ENCODE measurements around the gene ARSH. TPM values are rescaled to one million over a fixed set of nuclear protein-coding genes. Genes with fewer than 3 reads are reported as not detected.
"Not testable (repeated sequence)": the region's sequence is repeated elsewhere in the genome, so short reads cannot be mapped to it uniquely, and the experiment has no call there.

The ARSH gene
- total RNA-seq, 1 donor from 2014 or later, result not detected

- H3K4me3 ChIP-seq (ENCODE audit: low read depth, low read length), result no peak overlapping the region
- no peak for DNase-seq (ENCODE audit: low read depth)
- TF ChIP-seq, protein P1, sequence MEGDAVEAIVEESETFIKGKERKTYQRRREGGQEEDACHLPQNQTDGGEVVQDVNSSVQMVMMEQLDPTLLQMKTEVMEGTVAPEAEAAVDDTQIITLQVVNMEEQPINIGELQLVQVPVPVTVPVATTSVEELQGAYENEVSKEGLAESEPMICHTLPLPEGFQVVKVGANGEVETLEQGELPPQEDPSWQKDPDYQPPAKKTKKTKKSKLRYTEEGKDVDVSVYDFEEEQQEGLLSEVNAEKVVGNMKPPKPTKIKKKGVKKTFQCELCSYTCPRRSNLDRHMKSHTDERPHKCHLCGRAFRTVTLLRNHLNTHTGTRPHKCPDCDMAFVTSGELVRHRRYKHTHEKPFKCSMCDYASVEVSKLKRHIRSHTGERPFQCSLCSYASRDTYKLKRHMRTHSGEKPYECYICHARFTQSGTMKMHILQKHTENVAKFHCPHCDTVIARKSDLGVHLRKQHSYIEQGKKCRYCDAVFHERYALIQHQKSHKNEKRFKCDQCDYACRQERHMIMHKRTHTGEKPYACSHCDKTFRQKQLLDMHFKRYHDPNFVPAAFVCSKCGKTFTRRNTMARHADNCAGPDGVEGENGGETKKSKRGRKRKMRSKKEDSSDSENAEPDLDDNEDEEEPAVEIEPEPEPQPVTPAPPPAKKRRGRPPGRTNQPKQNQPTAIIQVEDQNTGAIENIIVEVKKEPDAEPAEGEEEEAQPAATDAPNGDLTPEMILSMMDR (conservative IDR thresholded peaks at IDR 0.05; ENCODE audit: low read depth, low read length), result no peak
Measured at GRCh38 chrX:3037218-3037617, 30.9 kb downstream of the ARSH start.

DNA sequence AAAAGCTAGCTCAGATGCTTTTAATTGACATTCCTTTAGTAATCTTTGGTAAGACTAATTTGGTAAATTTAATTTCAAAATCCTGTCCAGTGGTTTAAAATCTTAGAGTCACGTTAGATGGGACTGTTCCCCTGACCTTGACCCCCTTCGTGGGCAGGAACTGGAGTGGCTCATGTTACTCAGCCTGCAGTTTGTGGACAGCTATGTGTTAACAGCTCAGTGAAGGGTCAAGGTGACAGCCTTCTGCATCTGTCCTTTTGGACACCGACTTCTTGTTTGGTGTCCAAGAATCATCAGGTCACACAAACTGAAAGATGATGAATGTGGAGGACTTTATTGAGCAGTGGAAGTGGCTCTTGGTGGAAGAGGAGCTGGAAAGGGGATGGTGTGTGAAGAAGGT is 37.9 kb downstream of the ARSH start:
- DNase-seq (ENCODE audit: low read depth), result no peak
- TF ChIP-seq, protein P1 (conservative IDR thresholded peaks at IDR 0.05; ENCODE audit: low read depth, low read length), result no peak
- no peak overlapping the region for H3K4me3 ChIP-seq (ENCODE audit: low read depth, low read length)

GRCh38 chrX:3044671-3045070 is 38.3 kb downstream of the ARSH start:
- no peak for DNase-seq (ENCODE audit: low read depth)
- TF ChIP-seq, protein P1 (conservative IDR thresholded peaks at IDR 0.05; ENCODE audit: low read depth, low read length), result no peak
- H3K4me3 ChIP-seq (ENCODE audit: low read depth, low read length), result no peak overlapping the region

DNA sequence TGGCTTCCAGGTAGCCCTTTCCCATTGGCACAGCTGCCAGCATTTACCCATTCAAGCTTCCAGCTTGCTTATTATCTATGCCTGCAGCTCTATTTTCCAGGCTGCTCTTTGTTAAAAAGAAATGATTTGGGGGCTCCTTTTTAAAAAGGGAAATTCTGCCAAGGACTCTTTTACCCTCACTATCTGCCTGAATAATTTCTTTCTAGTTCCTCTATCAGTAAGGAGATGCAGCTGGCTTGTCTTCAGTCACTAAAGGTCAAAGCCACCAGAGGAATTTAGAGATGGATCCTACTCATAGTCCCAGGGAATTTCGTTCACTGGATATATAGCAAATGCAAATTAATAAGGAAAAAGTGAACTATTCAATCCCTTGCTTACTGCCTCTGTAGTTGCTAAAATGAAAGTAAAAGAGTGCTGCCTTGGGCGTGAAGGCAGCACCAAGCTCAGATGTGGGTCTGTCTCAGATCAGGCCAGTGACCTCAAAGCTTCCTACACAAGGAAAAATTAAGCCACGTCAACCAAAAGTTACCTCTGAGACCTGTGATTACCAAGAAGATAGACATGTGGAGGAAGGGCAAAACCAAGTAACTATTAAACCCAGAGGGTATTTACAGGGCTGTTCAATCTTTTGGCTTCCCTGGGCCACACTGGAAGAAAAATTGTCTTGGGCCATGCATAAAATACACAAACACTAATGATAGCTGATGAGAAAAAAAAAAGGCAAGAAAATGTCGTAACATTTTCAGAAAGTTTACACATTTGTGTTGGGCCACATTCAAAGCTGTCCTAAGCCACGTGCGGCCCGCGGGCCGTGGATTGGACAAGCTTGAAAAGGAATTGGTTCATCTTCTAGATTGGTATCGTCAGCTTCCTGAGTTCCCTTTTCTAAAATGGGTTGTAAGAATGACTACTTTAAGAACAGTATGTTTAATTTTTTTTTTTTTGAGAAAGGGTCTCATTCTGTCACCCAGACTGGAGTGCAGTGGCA is 40.2 kb downstream of the ARSH start:
- TF ChIP-seq, protein P1 (conservative IDR thresholded peaks at IDR 0.05; ENCODE audit: low read depth, low read length), result no peak
- H3K4me3 ChIP-seq (ENCODE audit: low read depth, low read length), result no peak overlapping the region
- no peak for DNase-seq (ENCODE audit: low read depth)

GRCh38 chrX:3050523-3051175 is 44.3 kb downstream of the ARSH start:
- not testable (repeated sequence) for DNase-seq (ENCODE audit: low read depth); H3K4me3 ChIP-seq (ENCODE audit: low read depth, low read length)

GRCh38 chrX:3052860-3053259 is 46.5 kb downstream of the ARSH start:
- H3K4me3 ChIP-seq (ENCODE audit: low read depth, low read length), result no peak overlapping the region
- TF ChIP-seq, protein P1 (conservative IDR thresholded peaks at IDR 0.05; ENCODE audit: low read depth, low read length), result no peak

GRCh38 chrX:3066555-3066954 is 60.2 kb downstream of the ARSH start:
- TF ChIP-seq, protein P1 (conservative IDR thresholded peaks at IDR 0.05; ENCODE audit: low read depth, low read length), result no peak
- no peak overlapping the region for H3K4me3 ChIP-seq (ENCODE audit: low read depth, low read length)
- no peak for DNase-seq (ENCODE audit: low read depth)

More at GRCh38 chrX:3052860-3053259, 46.5 kb downstream of the ARSH start:
- DNase-seq (ENCODE audit: low read depth), result no peak
